PC-3 (cell line): Measurements from ENCODE around the gene OR51I2.

Experiments
- CTCF ChIP-seq: fragments of 300-600 bp; sonication (generic); conservative IDR thresholded peaks from 2 replicates; pipeline ENCODE4 v1.5.1; 2017; ENCODE audit warnings: antibody characterized with exemption, low read depth, mild to moderate bottlenecking, low read length
- EZH2 ChIP-seq: fragments of 300-600 bp; sonication (generic); IDR thresholded peaks from one replicate; pipeline ENCODE4 v1.6.1; 2017; ENCODE audit warnings: antibody characterized with exemption, mild to moderate bottlenecking, low read length; ENCODE audit not compliant: unreplicated experiment
- EZH2phosphoT487 ChIP-seq: fragments of 300-600 bp; sonication (generic); IDR thresholded peaks from 2 replicates; pipeline ENCODE4 v1.6.1; 2018; ENCODE audit warnings: mild to moderate bottlenecking, antibody characterized with exemption, low read length, borderline replicate concordance

GRCh38 chr11:5449023-5449422 is at the start of gene OR51I2:
- TF ChIP-seq CTCF, result no peak
- no peak for TF ChIP-seq EZH2
- TF ChIP-seq EZH2phosphoT487, result no peak
